ENCODE results near the gene GOLGA6A.

The GOLGA6A gene

DNA sequence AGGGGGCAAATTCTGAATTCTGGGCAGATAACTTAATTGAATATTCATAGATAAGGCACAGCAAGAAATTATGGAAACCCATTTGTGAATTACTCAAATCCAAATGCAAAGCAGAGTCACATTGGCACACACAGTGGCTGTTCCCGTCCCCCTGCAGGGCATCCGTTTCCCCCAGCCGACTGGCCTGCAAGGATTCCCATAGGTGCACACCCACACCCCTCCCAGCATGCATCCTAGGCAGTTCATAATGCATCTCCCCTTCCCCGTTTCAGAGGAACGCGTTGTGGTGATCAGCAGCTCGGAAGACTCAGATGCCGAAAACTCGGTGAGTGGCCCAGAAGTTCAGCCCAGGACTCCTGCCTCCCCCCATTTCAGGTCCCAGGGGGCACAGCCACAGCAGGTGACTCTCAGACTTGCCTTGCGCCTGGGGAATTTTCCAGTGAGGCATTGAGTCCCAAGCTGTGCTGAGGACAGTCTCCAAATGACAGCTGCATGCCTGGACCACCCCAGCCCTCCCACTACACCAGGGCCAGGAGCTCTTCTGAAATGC, 48.1 kb downstream of the GOLGA6A start:
- no peak for DNase-seq (ENCODE audit: low read depth)
- in situ Hi-C loops (cut with HindIII; ENCODE audit: low sequenced_read_pairs), result no loop called here
- no peak overlapping the region for H3K4me3 ChIP-seq (ENCODE audit: low read depth, low read length)
- TF ChIP-seq, protein P1, sequence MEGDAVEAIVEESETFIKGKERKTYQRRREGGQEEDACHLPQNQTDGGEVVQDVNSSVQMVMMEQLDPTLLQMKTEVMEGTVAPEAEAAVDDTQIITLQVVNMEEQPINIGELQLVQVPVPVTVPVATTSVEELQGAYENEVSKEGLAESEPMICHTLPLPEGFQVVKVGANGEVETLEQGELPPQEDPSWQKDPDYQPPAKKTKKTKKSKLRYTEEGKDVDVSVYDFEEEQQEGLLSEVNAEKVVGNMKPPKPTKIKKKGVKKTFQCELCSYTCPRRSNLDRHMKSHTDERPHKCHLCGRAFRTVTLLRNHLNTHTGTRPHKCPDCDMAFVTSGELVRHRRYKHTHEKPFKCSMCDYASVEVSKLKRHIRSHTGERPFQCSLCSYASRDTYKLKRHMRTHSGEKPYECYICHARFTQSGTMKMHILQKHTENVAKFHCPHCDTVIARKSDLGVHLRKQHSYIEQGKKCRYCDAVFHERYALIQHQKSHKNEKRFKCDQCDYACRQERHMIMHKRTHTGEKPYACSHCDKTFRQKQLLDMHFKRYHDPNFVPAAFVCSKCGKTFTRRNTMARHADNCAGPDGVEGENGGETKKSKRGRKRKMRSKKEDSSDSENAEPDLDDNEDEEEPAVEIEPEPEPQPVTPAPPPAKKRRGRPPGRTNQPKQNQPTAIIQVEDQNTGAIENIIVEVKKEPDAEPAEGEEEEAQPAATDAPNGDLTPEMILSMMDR (IDR thresholded peaks at IDR 0.05; ENCODE audit: low read depth, low read length, missing control alignments), result no peak

GRCh38 chr15:74032606-74033561, 49.5 kb downstream of the GOLGA6A start:
- DNase-seq (ENCODE audit: low read depth), result no peak
- TF ChIP-seq, protein P1 (IDR thresholded peaks at IDR 0.05; ENCODE audit: low read depth, low read length, missing control alignments), result no peak
- in situ Hi-C loops (cut with HindIII; ENCODE audit: low sequenced_read_pairs), result no loop called here
- H3K4me3 ChIP-seq (ENCODE audit: low read depth, low read length), result no peak overlapping the region

DNA sequence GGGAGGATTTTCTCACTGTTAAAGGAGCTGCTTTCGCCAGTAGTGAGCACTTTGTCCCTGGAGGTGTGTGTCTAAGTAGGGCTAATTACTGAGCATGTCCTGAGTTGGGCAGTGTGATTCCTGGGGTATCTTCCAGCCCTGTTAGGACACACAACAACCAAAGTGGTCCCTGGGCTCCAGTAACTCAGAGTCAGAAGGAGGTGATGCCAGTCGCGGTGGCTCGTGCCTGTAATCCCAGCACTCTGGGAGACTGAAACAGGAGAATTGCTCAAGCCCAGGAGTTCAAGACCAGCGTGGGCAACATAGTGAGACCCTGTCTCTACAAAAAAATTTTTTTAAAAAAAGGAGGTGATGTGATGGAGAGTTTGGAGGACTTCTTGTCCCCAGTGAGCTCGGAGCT, 50.3 kb downstream of the GOLGA6A start:
- TF ChIP-seq, protein P1 (IDR thresholded peaks at IDR 0.05; ENCODE audit: low read depth, low read length, missing control alignments), result no peak
- DNase-seq (ENCODE audit: low read depth), result no peak
- in situ Hi-C loops (cut with HindIII; ENCODE audit: low sequenced_read_pairs), result no loop called here

GRCh38 chr15:74028646-74029045, 53.7 kb downstream of the GOLGA6A start:
- TF ChIP-seq, protein P1 (IDR thresholded peaks at IDR 0.05; ENCODE audit: low read depth, low read length, missing control alignments), result no peak
- H3K4me3 ChIP-seq (ENCODE audit: low read depth, low read length), result no peak overlapping the region
- in situ Hi-C loops (cut with HindIII; ENCODE audit: low sequenced_read_pairs), result no loop called here
- no peak for DNase-seq (ENCODE audit: low read depth)

More for the DNA sequence above, 50.3 kb downstream of the GOLGA6A start:
- H3K4me3 ChIP-seq (ENCODE audit: low read depth, low read length), result no peak overlapping the region

GRCh38 chr15:74027688-74028087, 54.7 kb downstream of the GOLGA6A start:
- no peak overlapping the region for H3K4me3 ChIP-seq (ENCODE audit: low read depth, low read length)
- in situ Hi-C loops (cut with HindIII; ENCODE audit: low sequenced_read_pairs), result no loop called here
- DNase-seq (ENCODE audit: low read depth), result no peak
- TF ChIP-seq, protein P1 (IDR thresholded peaks at IDR 0.05; ENCODE audit: low read depth, low read length, missing control alignments), result no peak

DNA sequence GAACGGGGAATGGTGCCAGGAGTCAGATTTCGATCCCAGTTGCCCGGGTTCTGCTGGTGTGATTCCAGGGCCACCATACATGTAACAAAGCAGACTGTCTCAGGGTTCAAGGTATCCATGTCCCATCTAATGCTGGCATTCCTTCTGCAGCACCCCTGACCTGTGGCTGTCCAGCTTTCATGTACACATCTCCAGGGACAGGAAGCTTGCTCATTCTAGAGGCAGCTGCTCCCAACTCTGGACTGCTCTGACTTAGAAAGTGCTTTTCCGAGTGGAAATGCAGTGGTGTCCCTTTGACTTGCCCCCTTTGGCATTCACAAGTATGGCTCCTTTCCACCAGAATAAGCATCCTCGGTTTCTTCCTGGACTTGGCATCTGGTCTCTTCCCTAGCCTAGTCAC, 56.9 kb downstream of the GOLGA6A start:
- no peak overlapping the region for H3K4me3 ChIP-seq (ENCODE audit: low read depth, low read length)
- TF ChIP-seq, protein P1 (IDR thresholded peaks at IDR 0.05; ENCODE audit: low read depth, low read length, missing control alignments), result no peak
- no peak for DNase-seq (ENCODE audit: low read depth)
- in situ Hi-C loops (cut with HindIII; ENCODE audit: low sequenced_read_pairs), result no loop called here
